Epithelial cell of esophagus (primary cell): ENCODE results near the gene TECR.
"Not testable (repeated sequence)": the region's sequence is repeated elsewhere in the genome, so short reads cannot be mapped to it uniquely, and the experiment has no call there.

Source experiments
- DNase-seq: peaks from one replicate; pipeline ENCODE4 v3.0.0; 2010; ENCODE audit warnings: low read depth
- H3K4me3 ChIP-seq: 2 replicates; pipeline ENCODE4 v1.5.1; 2011; ENCODE audit warnings: mild to moderate bottlenecking, low read length, control low read depth
- TF ChIP-seq, protein P1 (sequence below): IDR thresholded peaks from 2 replicates; pipeline ENCODE4 v1.5.1; 2011; ENCODE audit warnings: low read depth, mild to moderate bottlenecking, low read length, control low read depth, inconsistent platforms; ENCODE audit not compliant: insufficient read depth; ENCODE audit errors: missing control alignments

TECR gene

GRCh38 chr19:14577264-14577663, 47.9 kb downstream of the TECR start:
- no peak for DNase-seq
- no peak overlapping the region for H3K4me3 ChIP-seq
- TF ChIP-seq, protein P1, sequence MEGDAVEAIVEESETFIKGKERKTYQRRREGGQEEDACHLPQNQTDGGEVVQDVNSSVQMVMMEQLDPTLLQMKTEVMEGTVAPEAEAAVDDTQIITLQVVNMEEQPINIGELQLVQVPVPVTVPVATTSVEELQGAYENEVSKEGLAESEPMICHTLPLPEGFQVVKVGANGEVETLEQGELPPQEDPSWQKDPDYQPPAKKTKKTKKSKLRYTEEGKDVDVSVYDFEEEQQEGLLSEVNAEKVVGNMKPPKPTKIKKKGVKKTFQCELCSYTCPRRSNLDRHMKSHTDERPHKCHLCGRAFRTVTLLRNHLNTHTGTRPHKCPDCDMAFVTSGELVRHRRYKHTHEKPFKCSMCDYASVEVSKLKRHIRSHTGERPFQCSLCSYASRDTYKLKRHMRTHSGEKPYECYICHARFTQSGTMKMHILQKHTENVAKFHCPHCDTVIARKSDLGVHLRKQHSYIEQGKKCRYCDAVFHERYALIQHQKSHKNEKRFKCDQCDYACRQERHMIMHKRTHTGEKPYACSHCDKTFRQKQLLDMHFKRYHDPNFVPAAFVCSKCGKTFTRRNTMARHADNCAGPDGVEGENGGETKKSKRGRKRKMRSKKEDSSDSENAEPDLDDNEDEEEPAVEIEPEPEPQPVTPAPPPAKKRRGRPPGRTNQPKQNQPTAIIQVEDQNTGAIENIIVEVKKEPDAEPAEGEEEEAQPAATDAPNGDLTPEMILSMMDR, result no peak

- H3K4me3 ChIP-seq, result no peak overlapping the region
- DNase-seq, result no peak
- TF ChIP-seq, protein P1, result no peak
These were observed 48.6 kb downstream of the TECR start for GRCh38 chr19:14577885-14578427.

DNA sequence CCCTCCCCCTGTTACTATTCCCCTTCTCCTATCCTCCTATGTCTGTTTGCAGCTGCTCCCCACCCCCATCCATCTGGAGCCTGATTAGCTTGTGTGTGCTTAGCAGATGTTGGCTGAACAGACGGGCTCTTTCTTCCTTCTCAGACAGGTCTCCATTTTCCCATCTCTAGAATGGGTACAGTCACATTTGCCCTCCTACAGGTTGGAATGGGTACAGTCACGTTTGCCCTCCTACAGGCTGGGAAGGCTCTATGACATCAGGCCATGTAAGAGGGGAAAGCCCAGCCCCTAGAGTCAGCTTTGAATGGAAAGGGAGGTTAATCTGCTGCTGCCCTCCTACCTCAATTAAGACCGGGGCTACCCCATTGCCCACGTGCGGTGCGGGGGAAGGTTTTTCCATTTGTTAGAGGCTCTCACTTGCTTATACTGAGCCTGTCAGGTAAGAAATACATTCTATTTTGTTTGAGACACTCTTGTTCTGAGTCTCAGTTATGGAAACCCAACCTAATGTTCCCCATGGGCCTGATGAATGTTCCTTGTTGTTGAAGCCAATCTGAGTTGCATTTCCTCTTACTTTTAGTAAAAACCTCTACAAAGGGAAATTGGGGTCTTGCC, 51.3 kb downstream of the TECR start:
- TF ChIP-seq, protein P1, result no peak
- no peak overlapping the region for H3K4me3 ChIP-seq
- DNase-seq, result no peak

DNA sequence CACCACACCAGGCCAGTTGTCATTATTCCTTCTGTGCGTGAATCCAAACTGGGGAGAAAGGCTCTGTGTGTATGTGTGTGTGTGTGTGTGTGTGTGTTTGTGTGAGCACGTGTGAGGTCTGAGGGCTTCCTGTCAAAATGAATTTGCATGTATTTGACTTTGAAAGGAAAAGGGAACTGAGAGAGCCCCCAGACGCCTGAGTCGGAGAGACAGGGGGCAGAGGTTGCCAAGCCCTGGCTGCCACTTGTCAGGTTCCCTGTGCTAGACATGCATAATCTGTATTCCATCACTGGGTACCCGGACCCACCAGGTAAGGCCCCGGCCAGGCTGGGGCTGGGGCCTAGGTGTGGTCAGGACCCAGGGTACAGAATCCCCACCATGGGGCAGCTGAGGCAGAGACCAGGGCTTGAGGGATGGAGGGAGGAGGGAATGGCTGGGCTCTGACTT, 53.5 kb downstream of the TECR start, which contains the start of gene CLEC17A:
CLEC17A (plus strand) TSS at position 191 of the 447 bp plus-strand sequence; CDS start at position 268, 77 bp downstream.
- H3K4me3 ChIP-seq, result no peak within 1 kb of the TSS
- TF ChIP-seq, protein P1, result no peak
- DNase-seq, result no peak

DNA sequence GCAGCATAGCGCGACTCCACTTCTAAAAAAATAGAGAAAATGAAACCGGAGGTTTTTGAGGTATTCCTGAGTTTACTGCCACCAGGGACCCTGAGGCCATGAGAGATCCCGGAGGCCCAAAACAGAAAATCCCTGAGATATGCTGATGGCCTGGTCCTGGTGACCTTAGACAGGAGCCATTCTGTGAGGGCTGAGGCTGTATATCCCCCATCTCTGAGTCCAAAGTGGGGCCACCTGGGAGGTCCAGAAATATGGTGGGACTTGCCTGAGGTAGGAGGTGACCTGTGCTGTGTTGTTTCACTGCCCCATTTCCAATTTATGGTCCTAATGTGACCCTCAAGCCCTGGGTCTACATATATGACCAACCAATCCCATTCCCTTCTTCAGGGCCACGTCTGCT, 55.0 kb downstream of the TECR start:
- not testable (repeated sequence) for H3K4me3 ChIP-seq, DNase-seq

GRCh38 chr19:14585187-14585586, 55.8 kb downstream of the TECR start:
- not testable (repeated sequence) for H3K4me3 ChIP-seq
- peak; percentile 17 for DNase-seq

GRCh38 chr19:14589433-14589832, 60.0 kb downstream of the TECR start:
- not testable (repeated sequence) for H3K4me3 ChIP-seq, DNase-seq

GRCh38 chr19:14595558-14595957, 66.2 kb downstream of the TECR start:
- no peak for DNase-seq
- TF ChIP-seq, protein P1, result no peak
- H3K4me3 ChIP-seq, result no peak overlapping the region
